ENCODE results near the gene OR4C6. TPM values are rescaled to one million over a fixed set of nuclear protein-coding genes. Genes with fewer than 3 reads are reported as not detected.
A peak's percentile ranks its signal among the peaks of the same experiment; 100 is the strongest.

OR4C6 gene
- total and polyA plus RNA-seq, 2 donors (not counting 1 experiment from before 2014, with no cell fraction given), result 0.28 TPM; not detected in 1

GRCh38 chr11:55707029-55707428 lies 45.0 kb downstream of the OR4C6 start:
- Histone ChIP-seq H4K20me1 (ENCODE audit: control insufficient read depth, insufficient read depth, low read length, poor library complexity, severe bottlenecking) (no peaks in the 10 kb centered on the region), H3K27me3 (replicated peaks in 1 of 4; ENCODE audit: control extremely low read depth in 1 of 4, control insufficient read depth in 3 of 4, insufficient read depth in 4 of 4, low read length in 3 of 4) (no peaks in the 10 kb centered on the region), H3K4me1 (ENCODE audit: control insufficient read depth in 2 of 2, insufficient read depth in 2 of 2, low read length in 2 of 2) (no peaks in the 10 kb centered on the region), H3K9me3 (ENCODE audit: control extremely low read depth in 1 of 3, control insufficient read depth in 2 of 3, insufficient read depth in 1 of 3, low read length in 2 of 3) (peaks cover 0 to 6% (median 0%) of the 10 kb centered on the region in 3 donors), H2AFZ (ENCODE audit: insufficient read depth, low read depth, low read length, poor library complexity, severe bottlenecking) (no peak overlapping the region), H3K9ac (ENCODE audit: low read length) (no peak overlapping the region), H3K79me2 (ENCODE audit: control insufficient read depth, insufficient read depth, low read length) (no peaks in the 10 kb centered on the region), H3K4me3 (ENCODE audit: control extremely low read depth in 1 of 5, extremely low read depth in 1 of 5, insufficient read depth in 1 of 5, low read depth in 2 of 5, low read length in 4 of 5) (no peak overlapping the region), H3K27ac (ENCODE audit: low read length in 2 of 2) (no peak overlapping the region), H3K4me2 (replicated peaks; ENCODE audit: low read depth, low read length, poor library complexity, severe bottlenecking) (no peak overlapping the region), H3K36me3 (replicated peaks in 1 of 2; ENCODE audit: control extremely low read depth in 1 of 2, control insufficient read depth in 1 of 2, extremely low read depth in 1 of 2, insufficient read depth in 2 of 2, low read length in 1 of 2) (no peaks in the 10 kb centered on the region)
- intact Hi-C loops (cut with micrococcal nuclease), result no loop called here
- Mint-ChIP-seq H3K27ac (no peak overlapping the region), H3K9me3 (ENCODE audit: insufficient read depth) (peaks cover 2% of the 10 kb centered on the region), H3K4me1 (no peaks in the 10 kb centered on the region), H3K27me3 (no peaks in the 10 kb centered on the region), H3K4me3 (no peak overlapping the region)
- ChIA-PET POLR2A (no interaction called here), CTCF (no interaction called here)
- DNase-seq (no peak), ATAC-seq (ENCODE audit: low read depth) (no peak)
- no peak for TF ChIP-seq EZH2 (IDR thresholded peaks at IDR 0.05; ENCODE audit: borderline replicate concordance, insufficient read depth, low read depth, low read length, poor library complexity, severe bottlenecking)
- TF ChIP-seq CTCF (IDR thresholded peaks at IDR 0.05), result peak; percentile 37

- no peak overlapping the region for H2AFZ ChIP-seq (ENCODE audit: insufficient read depth, low read depth, low read length, poor library complexity, severe bottlenecking)
- H3K4me2 ChIP-seq (replicated peaks; ENCODE audit: low read depth, low read length, poor library complexity, severe bottlenecking), result no peak overlapping the region
- peaks cover 0 to 5% (median 0%) of the 10 kb centered on the region in 3 donors for H3K9me3 ChIP-seq (ENCODE audit: control extremely low read depth in 1 of 3, control insufficient read depth in 2 of 3, insufficient read depth in 1 of 3, low read length in 2 of 3)
- Mint-ChIP-seq H3K9me3 (ENCODE audit: insufficient read depth) (no peaks in the 10 kb centered on the region), H3K27me3 (no peaks in the 10 kb centered on the region), H3K4me1 (no peaks in the 10 kb centered on the region), H3K4me3 (no peak overlapping the region), H3K27ac (no peak overlapping the region)
- DNase-seq (no peak), ATAC-seq (ENCODE audit: low read depth) (no peak)
- H3K4me1 ChIP-seq (ENCODE audit: control insufficient read depth in 2 of 2, insufficient read depth in 2 of 2, low read length in 2 of 2), result no peaks in the 10 kb centered on the region
- H3K4me3 ChIP-seq (ENCODE audit: control extremely low read depth in 1 of 5, extremely low read depth in 1 of 5, insufficient read depth in 1 of 5, low read depth in 2 of 5, low read length in 4 of 5), result no peak overlapping the region
- 18% methylated on average over 6 of the region's 10 CpGs for WGBS (ENCODE audit: insufficient coverage)
- no peaks in the 10 kb centered on the region for H4K20me1 ChIP-seq (ENCODE audit: control insufficient read depth, insufficient read depth, low read length, poor library complexity, severe bottlenecking)
- no peaks in the 10 kb centered on the region for H3K36me3 ChIP-seq (replicated peaks in 1 of 2; ENCODE audit: control extremely low read depth in 1 of 2, control insufficient read depth in 1 of 2, extremely low read depth in 1 of 2, insufficient read depth in 2 of 2, low read length in 1 of 2)
- H3K27me3 ChIP-seq (replicated peaks in 1 of 4; ENCODE audit: control extremely low read depth in 1 of 4, control insufficient read depth in 3 of 4, insufficient read depth in 4 of 4, low read length in 3 of 4), result no peaks in the 10 kb centered on the region
- TF ChIP-seq EZH2 (IDR thresholded peaks at IDR 0.05; ENCODE audit: borderline replicate concordance, insufficient read depth, low read depth, low read length, poor library complexity, severe bottlenecking) (no peak), CTCF (IDR thresholded peaks at IDR 0.05) (no peak)
- no peak overlapping the region for H3K27ac ChIP-seq (ENCODE audit: low read length in 2 of 2)
- H3K79me2 ChIP-seq (ENCODE audit: control insufficient read depth, insufficient read depth, low read length), result no peaks in the 10 kb centered on the region
- no peak overlapping the region for H3K9ac ChIP-seq (ENCODE audit: low read length)
- ChIA-PET POLR2A (no interaction called here), CTCF (no interaction called here)
- intact Hi-C loops (cut with micrococcal nuclease), result no loop called here
Observed at GRCh38 chr11:55714982-55715888, 53.2 kb downstream of the OR4C6 start.

All from B cell (primary cell).